ENCODE results near the gene ANKRA2. TPM values are rescaled to one million over a fixed set of nuclear protein-coding genes. Genes with fewer than 3 reads are reported as not detected.

Gene ANKRA2
- total and polyA plus RNA-seq, 9 of the 15 experiments (the other 6 are each of a cell fraction or from before 2014, with no cell fraction given): 7.9 to 28.7 (median 12.8) TPM

DNA sequence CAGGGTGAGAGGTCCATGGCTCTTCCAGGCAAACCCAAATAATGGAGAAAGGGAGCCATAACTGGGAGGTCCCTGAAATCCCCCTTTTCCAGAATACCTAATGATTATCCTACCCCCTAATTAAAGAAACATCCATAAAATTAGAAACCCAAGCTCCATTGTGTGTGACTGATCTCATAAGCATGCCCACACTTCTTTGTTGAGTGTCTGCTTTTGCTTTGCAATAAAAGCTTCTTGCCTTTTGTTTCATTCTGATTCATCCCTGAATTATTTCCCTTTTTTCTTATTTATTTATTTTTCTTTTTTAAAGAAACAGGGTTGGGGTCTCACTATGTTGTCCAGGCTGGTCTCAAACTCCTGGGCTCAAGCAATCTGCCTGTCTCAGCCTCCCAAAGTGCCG, 34.1 kb downstream of the ANKRA2 start:
- CTCF ChIA-PET (ENCODE audit: low intra/inter-chr PET ratio): no interaction called here
- H3K27ac ChIP-seq (ENCODE audit: extremely low read depth, low read depth, low read length): no peak overlapping the region
- H3K4me1 ChIP-seq (replicated peaks in 1 of 2; ENCODE audit: control insufficient read depth in 2 of 2, insufficient read depth in 2 of 2, low read length in 2 of 2): no peaks in the 10 kb centered on the region
- intact Hi-C loops (cut with micrococcal nuclease): no loop called here
- FAIRE-seq: no peak
- no peak overlapping the region for H2AFZ ChIP-seq (ENCODE audit: low read depth, low read length)
- no peak overlapping the region for H3K4me2 ChIP-seq (ENCODE audit: insufficient read depth, low read length)
- TF ChIP-seq MIER1 (IDR thresholded peaks at IDR 0.05; ENCODE audit: low read depth) (no peak), HLTF (IDR thresholded peaks at IDR 0.05) (no peak), CBFB (CRISPR knock-in tag; IDR thresholded peaks at IDR 0.05) (no peak), E2F5 (CRISPR knock-in tag; IDR thresholded peaks at IDR 0.05) (no peak), MCM3 (IDR thresholded peaks at IDR 0.05) (no peak)
- TF ChIP-seq, protein P1, sequence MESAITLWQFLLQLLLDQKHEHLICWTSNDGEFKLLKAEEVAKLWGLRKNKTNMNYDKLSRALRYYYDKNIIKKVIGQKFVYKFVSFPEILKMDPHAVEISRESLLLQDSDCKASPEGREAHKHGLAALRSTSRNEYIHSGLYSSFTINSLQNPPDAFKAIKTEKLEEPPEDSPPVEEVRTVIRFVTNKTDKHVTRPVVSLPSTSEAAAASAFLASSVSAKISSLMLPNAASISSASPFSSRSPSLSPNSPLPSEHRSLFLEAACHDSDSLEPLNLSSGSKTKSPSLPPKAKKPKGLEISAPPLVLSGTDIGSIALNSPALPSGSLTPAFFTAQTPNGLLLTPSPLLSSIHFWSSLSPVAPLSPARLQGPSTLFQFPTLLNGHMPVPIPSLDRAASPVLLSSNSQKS (CRISPR knock-in tag; IDR thresholded peaks at IDR 0.05): no peak
- no peaks in the 10 kb centered on the region for H3K36me3 ChIP-seq (ENCODE audit: control insufficient read depth, insufficient read depth, low read length)
- ATAC-seq: no peak
- POLR2A ChIA-PET: interaction anchor here (1.1 to 1.3 kb wide), 2 partner anchors 8 to 13 kb away, joined by 3 read pairs; no protein-coding TSS in a partner anchor
- no peak overlapping the region for H3K4me3 ChIP-seq
- H3K9me3 ChIP-seq (replicated peaks; ENCODE audit: control insufficient read depth, insufficient read depth, low read depth, low read length): no peaks in the 10 kb centered on the region
- no peaks in the 10 kb centered on the region for H4K20me1 ChIP-seq (replicated peaks; ENCODE audit: control insufficient read depth, insufficient read depth, low read length)
- no peak for DNase-seq (ENCODE audit: extremely low read depth in 1 of 4, low spot score in 3 of 4)
- peaks cover 24 to 25% of the 10 kb centered on the region in 2 experiments; a peak in 4 of 5 replicates for H3K27me3 ChIP-seq (ENCODE audit: control insufficient read depth in 2 of 2, insufficient read depth in 2 of 2, low read length in 2 of 2)
- BruUV-seq (replicated peaks): no TSS peak
- H3K9ac ChIP-seq (ENCODE audit: insufficient read depth in 1 of 2, low read depth in 2 of 2, low read length in 2 of 2): no peak overlapping the region
- WGBS (ENCODE audit: insufficient coverage, low coverage, missing lambda C conversion rate): 0% methylated on average over 1 of the region's 1 CpG
- no peaks in the 10 kb centered on the region for H3K9me1 ChIP-seq (ENCODE audit: control insufficient read depth, insufficient read depth, low read length)
- no peaks in the 10 kb centered on the region for H3K79me2 ChIP-seq (ENCODE audit: control insufficient read depth, insufficient read depth, low read length)
- in situ Hi-C loops (cut with MboI): no loop called here
